Bronchial epithelial cell (primary cell): ENCODE data around the gene CLEC17A. TPM values are rescaled to one million over a fixed set of nuclear protein-coding genes. Genes with fewer than 3 reads are reported as not detected.
A peak's percentile ranks its signal among the peaks of the same experiment; 100 is the strongest.

ENCODE experiments used
- DNase-seq: peaks from one replicate; pipeline ENCODE4 v3.0.0-alpha.2; 2010; ENCODE audit warnings: low read depth
- FAIRE-seq: peaks from 2 replicates; lab custom pipeline; 2011; peaks lifted over from hg19 to GRCh38; lab: Jason Lieb, UNC
- H3K27me3 ChIP-seq: 2 replicates; pipeline ENCODE4 v1.5.1; 2011; ENCODE audit warnings: low read length; ENCODE audit not compliant: control insufficient read depth, insufficient read depth
- H3K36me3 ChIP-seq: 2 replicates; pipeline ENCODE4 v1.5.1; 2011; ENCODE audit warnings: low read length; ENCODE audit not compliant: control insufficient read depth, insufficient read depth
- H3K4me3 ChIP-seq: 2 replicates; pipeline ENCODE4 v1.5.1; 2011; ENCODE audit warnings: mild to moderate bottlenecking, low read depth, low read length, control low read depth
- CTCF ChIP-seq: IDR thresholded peaks from 2 replicates; pipeline ENCODE4 v1.5.1; 2011; ENCODE audit warnings: mild to moderate bottlenecking, moderate library complexity, low read length, control low read depth, inconsistent platforms; ENCODE audit not compliant: insufficient read depth, severe bottlenecking
- total RNA-seq: library from RNA; depleted of rRNA; stranded (reverse); fragments of >200 nt; gene quantifications from 2 replicates; pipeline ENCODE4 v1.2.1, GENCODE V29; 2014

The CLEC17A gene
- total RNA-seq, 1 donor from 2014 or later = not detected

GRCh38 chr19:14553042-14553938 is 29.6 kb upstream of the CLEC17A start:
- Histone ChIP-seq H3K27me3 (no peaks in the 10 kb centered on the region), H3K4me3 (no peak overlapping the region), H3K36me3 (peaks cover 2% of the 10 kb centered on the region)
- FAIRE-seq = no peak
- no peak for TF ChIP-seq CTCF
- no peak for DNase-seq

GRCh38 chr19:14553939-14554243 is 29.0 kb upstream of the CLEC17A start:
- no peak for TF ChIP-seq CTCF
- DNase-seq (no peak), FAIRE-seq (no peak)
- Histone ChIP-seq H3K36me3 (peaks cover 4% of the 10 kb centered on the region), H3K4me3 (no peak overlapping the region), H3K27me3 (no peaks in the 10 kb centered on the region)

GRCh38 chr19:14554382-14554812 is 28.5 kb upstream of the CLEC17A start:
- peak; percentile 44 for TF ChIP-seq CTCF
- no peaks in the 10 kb centered on the region for H3K27me3 ChIP-seq
- H3K4me3 ChIP-seq = no peak overlapping the region
- FAIRE-seq (no peak), DNase-seq (peak; percentile 63)
- peaks cover 4% of the 10 kb centered on the region for H3K36me3 ChIP-seq

- peak; percentile 43 for FAIRE-seq
- no peak overlapping the region for H3K4me3 ChIP-seq
- TF ChIP-seq CTCF = no peak
- peaks cover 4% of the 10 kb centered on the region for H3K36me3 ChIP-seq
- H3K27me3 ChIP-seq = no peaks in the 10 kb centered on the region
- peak; percentile 60 for DNase-seq
Observed at GRCh38 chr19:14555918-14556661, 26.8 kb upstream of the CLEC17A start.

- peak; percentile 99 for TF ChIP-seq CTCF
- H3K36me3 ChIP-seq = peaks cover 4% of the 10 kb centered on the region
- H3K4me3 ChIP-seq = no peak overlapping the region
- DNase-seq = peak; percentile 70
- FAIRE-seq = no peak
- H3K27me3 ChIP-seq = no peaks in the 10 kb centered on the region
Observed at GRCh38 chr19:14556662-14557188, 26.2 kb upstream of the CLEC17A start.
